DMS79 treated with DMSO at 0.1 percent for 48 hours (cell line): ENCODE results near the gene CCNY.

ENCODE experiments used
- DNase-seq: peaks from one replicate; lab custom pipeline; 2025; lab: John Stamatoyannopoulos, UW

The CCNY gene

DNA sequence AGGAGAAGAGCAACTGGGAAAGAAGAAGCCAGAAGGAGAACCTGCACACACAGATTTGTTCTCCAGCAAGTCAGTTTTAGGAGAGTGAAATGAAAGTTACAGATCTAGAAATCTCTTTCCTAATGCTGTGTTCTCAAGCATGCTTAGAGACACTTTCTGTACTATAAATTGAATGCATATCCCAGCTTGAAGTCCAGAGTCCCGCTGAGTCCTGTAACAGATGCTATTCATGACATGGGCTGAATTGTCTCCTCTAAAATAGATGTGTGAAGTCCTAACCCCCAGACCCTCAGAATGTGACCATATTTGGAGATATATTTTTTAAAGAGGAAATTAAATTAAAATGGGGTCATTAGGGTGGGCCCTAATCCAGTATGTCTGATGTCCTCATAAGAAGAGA is 222.0 kb downstream of the CCNY start:
- DNase-seq: no peak

DNA sequence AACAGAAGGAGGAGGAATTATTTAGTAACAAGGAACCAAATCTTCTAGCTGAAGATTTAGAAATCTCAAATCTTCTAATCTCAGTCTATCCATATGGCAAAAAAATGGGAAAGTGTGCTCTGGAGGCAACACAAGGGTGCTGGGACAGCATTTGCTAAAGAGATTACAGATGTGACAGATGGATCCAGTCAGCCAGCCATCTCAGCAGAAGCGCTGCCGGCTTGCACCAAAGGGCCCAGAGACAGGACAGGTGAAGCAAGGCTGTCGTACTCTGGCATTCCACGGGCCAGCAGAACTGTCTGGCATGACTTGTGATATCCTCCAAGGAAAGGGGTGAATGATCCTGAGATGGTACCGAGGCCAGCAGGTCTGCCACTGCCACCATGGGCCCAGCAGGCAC is 223.1 kb downstream of the CCNY start:
- no peak for DNase-seq

- DNase-seq: no peak
Measured at GRCh38 chr10:35561715-35562114, 225.4 kb downstream of the CCNY start.

GRCh38 chr10:35562427-35562826 is 226.1 kb downstream of the CCNY start:
- no peak for DNase-seq

GRCh38 chr10:35563261-35563891 is 227.1 kb downstream of the CCNY start:
- DNase-seq: no peak

- no peak for DNase-seq
Measured at GRCh38 chr10:35564341-35564968, 228.1 kb downstream of the CCNY start.

- DNase-seq: no peak
Measured at GRCh38 chr10:35565602-35566081, 229.3 kb downstream of the CCNY start.

GRCh38 chr10:35567951-35568350 is 231.6 kb downstream of the CCNY start:
- no peak for DNase-seq

GRCh38 chr10:35568483-35569015 is 232.2 kb downstream of the CCNY start:
- no peak for DNase-seq

DNA sequence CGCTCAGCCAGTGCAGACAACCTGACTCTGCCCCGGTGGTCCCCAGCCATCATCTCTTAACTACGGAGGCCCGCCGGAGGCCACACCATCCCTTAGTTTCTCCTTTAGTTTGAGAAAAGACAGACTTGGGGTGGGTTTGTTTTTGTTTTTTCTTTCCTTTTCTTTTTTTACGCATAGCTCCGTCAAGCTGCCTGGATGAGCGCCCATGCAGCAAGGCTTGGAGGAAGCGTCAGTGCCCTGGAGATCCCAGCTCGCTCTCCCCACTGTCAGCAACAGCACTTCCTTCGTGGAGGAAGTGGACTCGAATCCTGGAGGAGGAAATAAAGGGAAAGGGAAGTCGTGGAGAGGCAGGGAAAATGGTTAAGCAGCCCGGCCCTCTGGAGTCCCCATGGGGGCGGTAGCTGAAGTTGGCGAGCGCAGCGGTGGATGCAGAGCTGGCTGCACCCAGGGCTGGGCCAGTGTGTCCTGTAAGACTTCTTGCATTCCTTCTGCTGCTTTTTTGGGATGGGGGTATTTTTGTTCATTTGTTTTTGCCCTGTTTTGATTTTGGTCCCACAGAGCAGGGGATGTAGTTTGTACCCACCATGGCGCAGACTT is 232.9 kb downstream of the CCNY start:
- no peak for DNase-seq

- DNase-seq: no peak
Measured at GRCh38 chr10:35569836-35570235, 233.5 kb downstream of the CCNY start.

GRCh38 chr10:35570397-35570796 is 234.1 kb downstream of the CCNY start:
- DNase-seq: no peak

GRCh38 chr10:35572583-35572982 is 236.3 kb downstream of the CCNY start:
- no peak for DNase-seq

- DNase-seq: no peak
Measured at GRCh38 chr10:35573796-35574195, 237.5 kb downstream of the CCNY start.

GRCh38 chr10:35574924-35575352 is 238.6 kb downstream of the CCNY start:
- DNase-seq: no peak

- DNase-seq: no peak
Measured at GRCh38 chr10:35575640-35576039, 239.3 kb downstream of the CCNY start.

GRCh38 chr10:35576730-35577129 is 240.4 kb downstream of the CCNY start:
- DNase-seq: no peak

GRCh38 chr10:35577926-35578617 is 241.8 kb downstream of the CCNY start:
- DNase-seq: no peak

- no peak for DNase-seq
Measured at GRCh38 chr10:35578618-35578956, 242.3 kb downstream of the CCNY start.

- DNase-seq: no peak
Measured at GRCh38 chr10:35579116-35579515, 242.8 kb downstream of the CCNY start.

GRCh38 chr10:35579726-35580422 is 243.6 kb downstream of the CCNY start:
- no peak for DNase-seq

- no peak for DNase-seq
Measured at GRCh38 chr10:35580423-35580770, 244.1 kb downstream of the CCNY start.
